SW480 (cell line): ENCODE data around the gene NACAD.
A peak's percentile ranks its signal among the peaks of the same experiment; 100 is the strongest.
"Not testable (repeated sequence)": the region's sequence is repeated elsewhere in the genome, so short reads cannot be mapped to it uniquely, and the experiment has no call there.

Experiments used
- DNase-seq: peaks from one replicate; pipeline ENCODE4 v3.0.0-alpha.2; 2016; ENCODE audit warnings: low spot score

The NACAD gene

DNA sequence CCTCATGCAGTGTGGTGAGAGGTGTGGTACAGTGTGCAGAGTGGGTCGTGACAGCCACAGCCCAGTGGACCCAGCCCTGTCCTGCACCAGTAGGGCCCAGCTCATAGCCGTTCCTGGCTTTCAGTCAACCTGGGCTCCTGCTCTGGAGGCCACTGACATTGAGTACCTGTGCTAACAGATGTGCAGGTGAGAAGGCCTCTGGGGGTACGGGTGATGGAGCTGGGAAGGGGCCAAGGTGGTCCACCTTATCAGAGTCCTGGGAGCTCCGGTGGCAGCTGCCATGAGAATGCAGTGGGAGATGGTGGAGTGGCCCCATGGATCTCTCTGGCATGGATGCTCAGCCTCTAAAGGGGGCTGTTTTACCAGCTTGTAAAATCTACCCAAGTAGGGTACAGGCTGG lies 28.8 kb upstream of the NACAD start:
- DNase-seq = no peak

DNA sequence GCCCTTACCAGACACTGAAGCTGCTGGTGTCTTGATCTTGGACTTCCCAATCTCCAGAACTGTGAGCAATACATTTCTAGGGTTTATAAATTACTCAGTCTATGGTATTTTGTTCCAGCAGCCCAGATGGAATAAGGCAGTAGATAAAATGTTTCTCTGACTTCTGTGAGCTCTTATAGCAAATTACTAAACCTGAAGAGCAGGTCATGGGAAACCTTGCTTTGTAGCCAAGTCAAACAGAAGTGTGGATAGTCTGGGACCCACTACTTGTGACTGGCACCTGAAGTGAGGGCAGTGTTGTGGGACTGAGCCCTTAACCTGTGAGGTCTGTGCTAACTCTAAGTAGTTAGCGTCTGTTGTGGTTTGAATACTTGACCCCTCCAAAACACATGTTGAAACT lies 27.3 kb upstream of the NACAD start:
- no peak for DNase-seq

DNA sequence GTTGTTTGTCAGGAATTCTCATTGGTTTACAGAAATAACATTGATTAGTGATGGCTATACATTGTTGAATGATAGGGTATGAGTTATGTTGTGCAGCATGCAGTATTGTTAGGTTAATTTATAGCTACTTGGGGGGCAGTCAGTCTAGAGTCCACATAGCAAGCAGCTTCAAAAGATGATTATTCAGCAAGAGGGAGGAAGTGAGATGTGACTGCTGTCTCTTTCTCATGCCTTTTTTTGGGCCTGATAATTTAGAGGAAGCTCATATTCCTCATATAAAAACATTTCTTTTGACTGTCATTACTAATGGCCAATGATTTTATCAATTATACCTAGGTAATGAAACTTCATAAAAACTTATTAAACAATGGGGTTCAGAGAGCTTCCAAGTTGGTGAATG lies 26.2 kb upstream of the NACAD start:
- DNase-seq = no peak

DNA sequence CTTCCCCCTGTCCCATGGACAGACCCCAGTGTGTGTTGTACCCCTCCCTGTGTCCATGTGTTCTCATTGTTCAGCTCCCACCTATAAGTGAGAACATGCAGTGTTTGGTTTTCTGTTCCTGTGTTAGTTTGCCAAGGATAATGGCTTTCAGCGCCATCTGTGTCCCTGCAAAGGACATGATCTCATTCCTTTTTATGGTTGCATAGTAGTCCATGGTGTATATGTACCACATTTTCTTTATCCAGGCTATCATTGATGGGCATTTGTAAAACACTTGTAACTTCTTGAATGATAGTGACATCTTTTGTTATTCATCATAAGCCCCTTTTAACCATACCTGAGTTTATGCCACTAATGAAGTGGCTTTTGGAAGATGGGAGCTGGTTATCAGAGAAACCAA lies 25.5 kb upstream of the NACAD start:
- not testable (repeated sequence) for DNase-seq

GRCh38 chr7:45112648-45113047 lies 23.9 kb upstream of the NACAD start:
- no peak for DNase-seq

DNA sequence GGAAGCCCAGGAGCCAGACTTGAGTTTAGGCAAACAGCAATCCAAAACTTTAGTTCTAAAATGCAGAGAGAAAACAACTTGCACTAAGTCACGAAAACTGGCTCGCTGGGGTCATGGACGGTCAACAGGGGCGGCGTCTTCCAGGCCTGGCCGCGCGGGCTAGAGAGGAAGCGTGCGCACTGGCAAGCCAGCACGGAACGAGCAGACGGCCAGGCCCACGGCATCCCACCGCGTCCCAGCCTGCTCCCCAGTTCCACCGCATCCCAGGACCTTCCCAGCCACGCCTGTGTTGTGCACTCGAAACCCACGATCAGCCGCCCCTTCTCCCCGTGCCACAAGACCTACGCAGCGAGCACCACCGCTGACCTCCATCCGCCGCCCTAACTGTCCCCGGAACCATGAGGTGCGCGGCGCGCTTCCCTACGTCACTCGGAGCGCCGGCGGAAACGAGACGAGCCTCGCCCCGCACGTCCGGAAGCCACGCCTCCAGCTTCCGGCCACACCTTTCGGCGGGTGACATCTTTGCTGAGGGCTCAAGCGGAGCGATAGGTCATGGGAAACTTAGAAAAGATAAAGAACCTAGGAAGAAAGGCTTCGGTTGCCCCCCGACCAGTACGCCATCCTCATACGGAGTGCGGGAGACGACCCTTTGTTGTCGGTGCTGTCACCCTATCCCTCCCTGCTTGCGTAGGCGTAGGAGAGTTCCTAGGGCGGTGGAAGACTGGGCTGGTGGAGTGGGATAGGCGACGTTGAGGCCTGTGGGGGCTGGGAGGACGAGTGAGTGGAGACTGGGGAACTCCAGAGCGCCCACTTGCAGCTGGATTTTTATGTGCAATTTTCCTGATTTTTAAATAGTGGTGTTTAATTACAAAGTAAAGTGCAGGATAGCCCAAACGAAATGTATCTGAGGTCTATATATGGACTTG lies 22.8 kb upstream of the NACAD start, which contains the start of gene TBRG4:
TBRG4 (minus strand) TSS at position 400 of the 926 bp plus-strand sequence. CDS start 2,460 bp downstream, outside the sequence.
- peak; percentile 98 for DNase-seq

DNA sequence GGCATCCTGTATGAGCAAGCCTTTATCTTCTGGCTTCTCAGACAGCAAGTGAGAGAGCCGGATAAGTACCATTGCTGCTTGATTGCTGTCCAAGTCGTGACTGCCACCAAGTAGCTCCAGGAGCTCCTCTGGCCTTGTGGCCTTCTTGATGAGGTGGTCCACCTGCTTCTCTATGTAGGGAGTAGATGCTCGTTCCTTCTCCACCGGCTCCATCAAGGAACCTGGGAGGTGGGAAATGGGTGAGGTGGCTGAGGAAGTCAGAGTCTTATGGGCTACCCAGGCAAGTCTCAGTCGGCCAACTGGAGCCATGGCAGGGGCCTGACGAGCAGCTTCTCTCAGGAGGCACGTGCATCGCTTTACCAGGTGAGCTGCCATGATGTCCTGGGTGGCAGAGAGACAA lies 20.1 kb upstream of the NACAD start:
- DNase-seq = no peak

DNA sequence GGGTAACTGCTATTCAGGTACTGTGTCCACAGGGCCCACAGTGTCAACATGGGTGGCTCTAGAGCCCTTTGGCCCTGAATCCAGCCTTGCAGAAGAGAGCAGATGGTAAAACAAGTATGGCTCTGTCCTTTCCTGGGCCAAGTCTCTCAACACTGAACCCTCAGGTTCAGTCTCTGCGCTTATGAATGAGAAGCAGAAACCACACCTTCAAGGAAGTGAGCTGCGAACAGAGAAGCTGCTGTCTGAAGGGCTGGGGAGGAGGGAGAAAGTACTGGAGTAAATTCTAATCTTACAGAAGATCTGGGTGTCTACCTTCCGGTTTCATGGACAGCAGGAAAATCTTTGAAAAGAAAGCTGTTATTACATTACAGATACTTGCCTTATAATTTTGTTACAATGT lies 18.6 kb upstream of the NACAD start:
- DNase-seq = no peak

DNA sequence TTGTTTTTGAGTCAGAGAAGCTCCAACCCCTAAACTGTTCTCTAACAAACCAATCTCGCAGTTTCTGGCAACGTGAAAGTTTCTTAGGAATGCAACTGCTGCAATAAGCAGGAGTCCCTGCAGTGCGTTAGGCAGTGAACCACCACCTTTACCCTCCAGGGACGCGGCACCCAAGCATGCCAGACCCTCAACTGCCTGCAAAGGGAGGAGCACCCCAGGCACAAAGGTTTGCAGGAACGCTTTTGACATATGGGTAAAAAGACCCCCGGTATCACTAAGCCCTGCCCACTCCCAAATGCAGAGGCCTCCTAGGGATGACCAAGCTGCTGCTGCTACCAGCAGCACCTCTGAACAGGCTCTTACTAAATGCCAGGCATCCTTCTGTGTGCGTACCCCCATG lies 18.1 kb upstream of the NACAD start:
- DNase-seq = no peak

GRCh38 chr7:45105588-45106188 lies 16.9 kb upstream of the NACAD start:
- DNase-seq = no peak

DNA sequence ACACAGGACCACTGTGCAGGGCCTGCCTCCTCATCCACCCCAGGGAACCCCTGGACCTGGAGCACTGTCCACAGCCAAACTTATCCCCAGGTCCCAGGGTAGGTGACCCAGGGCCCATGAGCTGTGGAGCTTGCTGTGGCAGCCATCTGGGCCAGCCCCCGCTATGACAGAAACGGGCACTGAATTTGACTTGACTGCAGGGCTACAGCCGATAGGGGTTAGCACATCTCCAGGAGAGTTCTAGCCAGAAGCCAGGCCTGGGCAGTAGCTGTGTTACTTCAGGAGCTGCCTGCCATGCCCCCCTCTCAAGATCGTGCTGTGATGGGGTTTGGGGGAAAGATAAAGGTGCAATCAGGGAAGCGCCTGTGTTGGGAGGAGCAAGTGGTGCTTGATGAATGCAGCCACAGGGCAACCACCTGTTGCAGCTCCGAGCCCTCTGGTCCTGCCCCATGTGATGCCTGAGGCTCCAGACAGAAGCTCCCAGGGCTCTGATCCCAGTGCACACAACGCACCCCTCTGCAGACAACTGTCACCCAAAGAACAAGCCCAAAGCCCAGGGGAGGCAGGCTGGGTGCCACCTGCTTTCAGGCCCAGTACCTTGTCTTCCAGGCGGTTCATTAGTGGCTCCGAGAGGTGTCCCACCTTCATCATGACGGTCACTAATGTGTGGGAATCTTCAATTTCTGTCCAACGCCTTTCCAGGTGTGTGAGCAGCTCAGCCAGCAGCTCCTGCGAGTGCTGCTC lies 16.2 kb upstream of the NACAD start:
- no peak for DNase-seq

DNA sequence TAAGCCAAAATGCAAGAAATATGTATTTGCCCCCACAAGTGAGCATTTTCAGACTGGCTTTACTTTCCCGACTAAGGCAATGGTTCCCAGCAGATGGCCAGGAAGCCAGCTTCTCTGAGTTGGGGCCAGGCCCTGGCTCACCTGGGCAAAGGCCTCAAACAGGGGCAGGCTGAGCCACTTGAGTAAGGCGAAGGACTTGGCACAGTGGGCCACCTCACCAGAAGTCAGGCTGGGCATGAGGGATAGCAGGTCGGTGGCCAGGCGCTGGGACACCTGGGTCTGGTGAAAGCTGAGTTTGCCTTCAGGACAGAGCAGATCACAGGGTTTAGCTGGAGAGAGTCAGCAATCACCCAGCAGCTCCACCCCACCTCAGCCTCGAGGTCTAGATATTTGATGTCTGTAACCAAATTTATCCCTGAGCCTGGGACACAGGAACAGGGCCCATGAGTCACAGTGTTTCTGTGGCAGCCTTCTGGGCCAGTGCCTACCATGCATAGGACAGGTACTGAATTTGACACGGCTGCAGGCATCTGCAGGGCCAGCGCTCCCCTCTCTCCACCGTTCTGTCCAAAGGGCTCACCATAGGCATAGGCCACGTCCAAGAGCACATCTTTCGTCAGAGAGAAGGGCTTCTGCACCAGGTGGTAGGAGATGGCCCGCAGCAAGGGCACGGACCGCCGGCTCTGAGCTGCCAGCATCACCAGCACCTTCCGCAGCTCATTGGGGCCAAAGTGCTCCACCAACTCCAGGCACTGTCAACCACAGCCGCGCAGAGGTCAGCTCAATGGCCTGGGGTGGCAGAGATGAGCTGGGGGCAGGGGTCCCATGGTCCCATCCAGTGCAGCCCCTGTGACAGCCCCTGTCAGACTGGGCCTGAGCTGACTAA lies 15.4 kb upstream of the NACAD start:
- DNase-seq = no peak

DNA sequence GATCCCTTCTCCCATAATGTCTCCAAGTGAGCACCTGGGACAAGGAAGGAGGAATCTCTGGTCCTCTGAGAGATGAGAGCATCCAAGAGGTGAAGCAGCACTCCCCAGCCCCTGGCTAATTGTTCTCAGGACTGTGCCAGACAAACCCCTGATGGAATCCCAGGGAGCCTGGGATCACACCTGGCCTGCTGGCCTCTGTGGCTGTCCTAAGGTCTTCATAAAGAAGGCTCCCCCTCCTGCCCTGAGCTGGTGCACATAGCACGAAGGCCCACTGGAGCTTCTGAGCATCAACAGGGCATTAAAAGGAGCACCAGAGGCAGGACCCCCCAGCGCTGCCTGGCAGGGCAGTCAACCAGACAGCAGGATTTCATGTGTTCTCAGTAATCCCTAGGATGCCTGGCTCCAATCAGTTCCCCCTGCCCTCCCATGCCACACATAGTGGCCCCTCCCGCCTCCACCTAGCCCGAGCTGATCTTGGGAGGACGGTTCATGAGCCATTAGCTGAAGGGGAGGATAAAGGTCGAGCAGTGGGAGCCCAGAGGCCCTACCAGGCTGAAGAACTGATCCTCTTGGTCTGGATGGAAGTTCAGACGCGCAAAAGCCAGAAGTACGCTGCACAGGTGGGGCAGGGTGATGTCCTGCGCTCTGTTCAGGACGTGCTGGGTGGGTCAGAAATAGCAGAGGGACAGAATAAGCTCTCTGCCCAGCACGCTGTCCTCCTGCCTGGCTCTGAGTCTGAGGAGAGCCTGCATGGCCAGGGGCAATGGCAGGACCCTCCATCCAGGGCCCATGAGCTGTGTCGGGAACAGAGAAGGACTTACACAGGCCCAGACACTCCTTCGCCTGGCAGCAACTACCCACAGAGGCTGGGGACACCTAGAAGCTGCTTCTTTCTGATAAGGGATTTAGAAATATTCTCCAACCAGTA lies 14.3 kb upstream of the NACAD start:
- no peak for DNase-seq

DNA sequence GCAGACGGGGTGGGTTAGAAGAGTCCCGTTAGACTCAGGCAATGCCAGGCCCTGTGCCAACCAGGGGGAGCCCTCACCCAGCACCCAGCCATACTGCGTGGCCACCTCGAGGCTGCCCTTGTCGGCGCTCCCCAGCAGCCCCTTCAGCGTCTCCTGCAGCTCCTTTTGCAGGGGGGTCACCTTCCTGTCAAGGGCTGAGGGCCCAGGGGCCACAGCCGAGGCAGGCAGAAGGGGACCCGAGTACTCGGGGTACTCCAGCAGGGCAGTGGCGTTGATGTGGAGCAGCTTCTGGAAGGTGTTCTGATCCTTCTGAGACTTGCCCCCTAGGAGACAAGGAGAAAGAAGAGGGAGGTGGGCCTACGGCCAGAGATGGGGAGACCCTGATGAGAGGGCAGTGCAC lies 13.0 kb upstream of the NACAD start:
- no peak for DNase-seq

GRCh38 chr7:45100761-45101480 lies 12.2 kb upstream of the NACAD start:
- no peak for DNase-seq

DNA sequence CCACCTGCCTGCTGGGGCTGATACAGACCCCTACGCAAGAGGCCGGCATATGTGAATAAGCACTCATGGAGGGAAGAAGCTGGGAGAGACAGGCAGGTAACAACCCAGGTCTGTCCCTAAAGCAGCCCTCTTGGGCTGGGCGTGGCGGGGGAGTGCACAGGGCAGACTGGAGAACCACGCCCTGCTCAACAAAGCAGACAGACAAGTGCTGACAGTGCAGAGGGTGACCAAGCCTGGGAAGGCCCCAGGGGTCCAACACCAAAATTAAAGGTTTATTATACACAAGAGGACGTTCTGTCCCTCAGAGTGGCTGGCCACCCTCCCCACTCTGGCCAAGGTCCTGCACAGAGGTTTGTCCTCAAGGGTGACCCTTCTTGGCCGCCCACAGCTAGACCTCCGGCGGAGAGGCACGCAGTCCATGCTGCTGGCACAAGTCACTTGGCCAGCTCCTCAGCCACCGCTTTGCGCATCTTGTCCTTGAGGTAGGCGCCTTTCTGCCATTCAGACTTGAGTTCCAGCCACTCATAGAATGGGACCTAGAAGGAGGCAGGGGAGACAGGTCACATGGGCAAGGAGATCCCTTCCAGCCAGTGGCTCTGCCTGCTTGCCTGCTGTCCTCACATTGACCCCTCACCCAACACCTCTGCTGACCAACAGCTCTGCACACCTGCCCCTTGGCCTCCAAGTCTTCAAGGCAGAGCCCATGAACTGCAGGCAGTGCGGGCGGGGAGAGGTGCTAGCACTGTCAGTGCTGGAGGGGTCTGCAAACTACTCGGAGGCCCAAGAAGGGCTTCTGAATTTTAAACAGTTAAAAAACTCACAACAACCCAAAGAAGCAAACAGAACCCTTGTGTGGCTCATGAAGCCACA lies 11.4 kb upstream of the NACAD start:
- no peak for DNase-seq

DNA sequence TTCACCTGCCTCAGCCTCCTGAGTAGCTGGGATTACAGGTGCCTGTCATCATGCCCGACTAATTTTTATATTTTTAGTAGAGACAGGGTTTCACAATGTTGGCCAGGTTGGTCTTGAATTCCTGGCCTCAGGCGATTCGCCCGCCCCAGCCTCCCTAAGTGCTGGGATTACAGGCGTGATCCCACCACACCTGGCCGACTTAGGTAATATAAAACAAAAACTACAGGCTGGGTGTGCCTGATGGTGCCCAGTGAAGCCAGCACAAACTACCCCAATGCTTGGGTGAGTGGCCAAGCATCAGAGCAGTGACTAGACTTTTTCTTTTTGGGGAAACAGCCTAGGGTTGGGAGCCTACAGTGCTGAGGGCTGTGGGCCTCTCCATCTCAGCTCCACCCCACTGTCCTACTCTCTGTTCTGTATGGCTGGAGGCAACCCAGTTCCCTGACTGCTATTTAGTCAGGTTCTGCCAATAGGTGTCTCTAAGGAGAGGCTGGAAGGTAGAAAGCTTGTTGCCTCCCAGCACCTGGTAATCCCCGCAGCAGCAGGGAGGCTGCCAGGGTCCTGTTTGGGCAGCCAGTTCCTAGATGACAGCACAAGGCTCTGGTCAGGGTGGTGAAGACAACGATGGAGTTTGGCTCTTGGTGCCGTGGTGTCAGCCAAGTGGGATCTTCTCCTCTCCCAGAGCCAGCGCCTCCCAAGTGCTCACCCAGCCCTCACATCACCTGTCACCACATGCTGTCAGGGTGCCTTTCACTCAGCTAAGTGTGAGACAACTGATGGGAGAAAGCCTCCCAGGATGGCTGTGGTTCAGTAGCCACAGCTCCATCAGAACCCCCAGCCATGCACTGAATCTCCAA lies 10.4 kb upstream of the NACAD start:
- no peak for DNase-seq

- no peak for DNase-seq
Measured at GRCh38 chr7:45092931-45093235, 4.1 kb upstream of the NACAD start.
